Upper lobe of left lung (tissue), 4 donors: ENCODE results near the gene EPB41L1.

Source experiments
- EP300 ChIP-seq, 4 donors: sonication (generic); formaldehyde crosslinking; IDR thresholded peaks; one replicate each; pipeline ENCODE4 v1.5.1; 2017; ENCODE audit warnings: antibody characterized with exemption in 4 of 4, control low read depth in 2 of 4
- POLR2A ChIP-seq, 4 donors: fragments of 450-650 bp; IDR thresholded peaks; one replicate each; pipeline ENCODE4 v1.5.1; 2016 to 2017; ENCODE audit warnings: antibody characterized with exemption in 4 of 4, mild to moderate bottlenecking in 2 of 4
- POLR2AphosphoS5 ChIP-seq, 2 donors: sonication (generic); formaldehyde crosslinking; IDR thresholded peaks; one replicate each; pipeline ENCODE4 v1.5.1; 2017; ENCODE audit warnings: antibody characterized with exemption in 2 of 2
- TF ChIP-seq, protein P1 (sequence below), 6 experiments: fragments of 450-650 bp in 4 of 6; fragments of 200-600 bp in 2 of 6; sonication (generic) in 2 of 6; IDR thresholded peaks; one replicate each; pipeline ENCODE4 v1.5.1; 2016 to 2019; ENCODE audit warnings: antibody characterized with exemption in 6 of 6

- TF ChIP-seq, protein P1, sequence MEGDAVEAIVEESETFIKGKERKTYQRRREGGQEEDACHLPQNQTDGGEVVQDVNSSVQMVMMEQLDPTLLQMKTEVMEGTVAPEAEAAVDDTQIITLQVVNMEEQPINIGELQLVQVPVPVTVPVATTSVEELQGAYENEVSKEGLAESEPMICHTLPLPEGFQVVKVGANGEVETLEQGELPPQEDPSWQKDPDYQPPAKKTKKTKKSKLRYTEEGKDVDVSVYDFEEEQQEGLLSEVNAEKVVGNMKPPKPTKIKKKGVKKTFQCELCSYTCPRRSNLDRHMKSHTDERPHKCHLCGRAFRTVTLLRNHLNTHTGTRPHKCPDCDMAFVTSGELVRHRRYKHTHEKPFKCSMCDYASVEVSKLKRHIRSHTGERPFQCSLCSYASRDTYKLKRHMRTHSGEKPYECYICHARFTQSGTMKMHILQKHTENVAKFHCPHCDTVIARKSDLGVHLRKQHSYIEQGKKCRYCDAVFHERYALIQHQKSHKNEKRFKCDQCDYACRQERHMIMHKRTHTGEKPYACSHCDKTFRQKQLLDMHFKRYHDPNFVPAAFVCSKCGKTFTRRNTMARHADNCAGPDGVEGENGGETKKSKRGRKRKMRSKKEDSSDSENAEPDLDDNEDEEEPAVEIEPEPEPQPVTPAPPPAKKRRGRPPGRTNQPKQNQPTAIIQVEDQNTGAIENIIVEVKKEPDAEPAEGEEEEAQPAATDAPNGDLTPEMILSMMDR (IDR thresholded peaks at IDR 0.05), result no peak
- TF ChIP-seq POLR2A (IDR thresholded peaks at IDR 0.05), result no peak
- no peak for TF ChIP-seq EP300 (IDR thresholded peaks at IDR 0.05)
- no peak for TF ChIP-seq POLR2AphosphoS5 (IDR thresholded peaks at IDR 0.05)
These were observed 82.2 kb downstream of the EPB41L1 start for GRCh38 chr20:36236786-36237121.
